Kidney capillary endothelial cell (primary cell): ENCODE results near the gene LYPD5.

Experiments used
- DNase-seq: peaks from one replicate; pipeline ENCODE4 v3.0.0-alpha.2; 2018; ENCODE audit warnings: low spot score

LYPD5 gene

GRCh38 chr19:43751466-43752220 is 50.6 kb downstream of the LYPD5 start:
- no peak for DNase-seq

GRCh38 chr19:43749898-43750297 is 52.3 kb downstream of the LYPD5 start:
- DNase-seq: no peak

- DNase-seq: no peak
Measured at GRCh38 chr19:43749152-43749551, 53.1 kb downstream of the LYPD5 start.

GRCh38 chr19:43748685-43749084 is 53.6 kb downstream of the LYPD5 start:
- DNase-seq: no peak

GRCh38 chr19:43748205-43748594 is 54.0 kb downstream of the LYPD5 start:
- no peak for DNase-seq

- DNase-seq: no peak
Measured at GRCh38 chr19:43747557-43748204, 54.6 kb downstream of the LYPD5 start.
